Measurements from ENCODE around the gene TRPV4. TPM values are rescaled to one million over a fixed set of nuclear protein-coding genes. Genes with fewer than 3 reads are reported as not detected.

The TRPV4 gene
- total RNA-seq, 6 donors from 2014 or later = 2.2 to 9.7 (median 5.4) TPM

- Histone ChIP-seq H3K4me3 (no peak overlapping the region), H3K4me1 (peaks cover 24 to 70% (median 40%) of the 10 kb centered on the region in 4 donors), H3K36me3 (peaks cover 0 to 9% (median 4%) of the 10 kb centered on the region in 4 donors), H3K27me3 (no peaks in the 10 kb centered on the region), H3K9me3 (no peaks in the 10 kb centered on the region), H3K27ac (peak overlapping the region in 3 of 4 donors; percentile 3 to 61 (median 37))
- WGBS, 2 donors = 63 to 75% methylated on average over 6 of the region's 6 CpGs
- DNase-seq (peak; percentile 43 to 85), ATAC-seq (ENCODE audit: low FRiP score in 2 of 2) (no peak)
- TF ChIP-seq POLR2AphosphoS5 (IDR thresholded peaks at IDR 0.05) (no peak), EP300 (IDR thresholded peaks at IDR 0.05) (no peak), POLR2A (IDR thresholded peaks at IDR 0.05) (no peak), CTCF (IDR thresholded peaks at IDR 0.05) (no peak)
These were observed 42.5 kb upstream of the TRPV4 start for GRCh38 chr12:109875572-109876131.

GRCh38 chr12:109873653-109874052 lies 40.5 kb upstream of the TRPV4 start:
- TF ChIP-seq POLR2AphosphoS5 (IDR thresholded peaks at IDR 0.05) = no peak
- no peak for TF ChIP-seq POLR2A (IDR thresholded peaks at IDR 0.05)
- no peak for TF ChIP-seq EP300 (IDR thresholded peaks at IDR 0.05)
- TF ChIP-seq CTCF (IDR thresholded peaks at IDR 0.05) = no peak
- peak in 1 of 2 donors; percentile 32 for ATAC-seq (ENCODE audit: low FRiP score in 2 of 2)

GRCh38 chr12:109871668-109872314 lies 38.6 kb upstream of the TRPV4 start:
- 78 to 84% methylated on average over 4 to 7 of the region's 7 CpGs for WGBS, 2 donors

More at GRCh38 chr12:109873653-109874052, 40.5 kb upstream of the TRPV4 start:
- Histone ChIP-seq H3K4me1 (peaks cover 20 to 64% (median 32%) of the 10 kb centered on the region in 4 donors), H3K9me3 (no peaks in the 10 kb centered on the region), H3K36me3 (peaks cover 0 to 9% (median 4%) of the 10 kb centered on the region in 4 donors), H3K27ac (no peak overlapping the region), H3K4me3 (no peak overlapping the region), H3K27me3 (no peaks in the 10 kb centered on the region)
- DNase-seq = peak in 1 of 2 donors; percentile 39
- WGBS, 2 donors = 77 to 78% methylated on average over 5 to 6 of the region's 6 CpGs

GRCh38 chr12:109870648-109871047 lies 37.5 kb upstream of the TRPV4 start:
- Histone ChIP-seq H3K4me3 (no peak overlapping the region), H3K27me3 (no peaks in the 10 kb centered on the region), H3K27ac (peak overlapping the region in 1 of 4 donors; percentile 49), H3K36me3 (peaks cover 0 to 9% (median 4%) of the 10 kb centered on the region in 4 donors), H3K4me1 (peaks cover 17 to 43% (median 23%) of the 10 kb centered on the region in 4 donors), H3K9me3 (no peaks in the 10 kb centered on the region)
- 57 to 69% methylated on average over 2 of the region's 2 CpGs for WGBS, 2 donors
- DNase-seq = no peak
- TF ChIP-seq EP300 (IDR thresholded peaks at IDR 0.05) (no peak), CTCF (IDR thresholded peaks at IDR 0.05) (no peak), POLR2AphosphoS5 (IDR thresholded peaks at IDR 0.05) (no peak), POLR2A (IDR thresholded peaks at IDR 0.05) (no peak)
- ATAC-seq (ENCODE audit: low FRiP score in 2 of 2) = peak in 1 of 2 donors; percentile 58

More at GRCh38 chr12:109871668-109872314, 38.6 kb upstream of the TRPV4 start:
- H3K27me3 ChIP-seq = no peaks in the 10 kb centered on the region
- peak overlapping the region in 2 of 4 donors; percentile 0 to 49 for H3K27ac ChIP-seq
- DNase-seq (no peak), ATAC-seq (ENCODE audit: low FRiP score in 2 of 2) (no peak)
- TF ChIP-seq EP300 (IDR thresholded peaks at IDR 0.05) (no peak), CTCF (IDR thresholded peaks at IDR 0.05) (no peak), POLR2A (IDR thresholded peaks at IDR 0.05) (no peak), POLR2AphosphoS5 (IDR thresholded peaks at IDR 0.05) (no peak)
- no peaks in the 10 kb centered on the region for H3K9me3 ChIP-seq
- peaks cover 0 to 9% (median 4%) of the 10 kb centered on the region in 4 donors for H3K36me3 ChIP-seq
- peaks cover 16 to 53% (median 25%) of the 10 kb centered on the region in 4 donors for H3K4me1 ChIP-seq
- no peak overlapping the region for H3K4me3 ChIP-seq
